K562 (cell line): ENCODE data around the gene PAX2. TPM values are rescaled to one million over a fixed set of nuclear protein-coding genes. Genes with fewer than 3 reads are reported as not detected.

Source experiments
- E2F8 ChIP-seq: fragments of 450-650 bp; IDR thresholded peaks from 2 replicates; pipeline ENCODE4 v1.7.1; 2018; ENCODE audit warnings: mild to moderate bottlenecking, low read depth; ENCODE audit not compliant: partially characterized antibody
- IRF9 ChIP-seq: fragments of 450-650 bp; IDR thresholded peaks from 2 replicates; pipeline ENCODE4 v1.6.1; 2016; ENCODE audit warnings: missing biosample characterization, missing genetic modification characterization
- polyA plus RNA-seq, 8 experiments: library from polyadenylated mRNA; depleted of rRNA in 4 of 8; stranded (reverse) in 5 of 8; unstranded in 3 of 8; fragments of >200 nt; fragmentation: Nextera tagmentation in 2 of 8; fragmentation: Illumina TruSeq in 1 of 8; extraction: Ambion mirVana in 2 of 8; extraction: Trizol in 1 of 8; gene quantifications; 2 replicates each; pipeline versions ENCODE4 v1.2.1 to v1.2.3, GENCODE V29; 2011 to 2014; ENCODE audit warnings: inconsistent platforms in 1 of 8, missing spikeins in 1 of 8
- total RNA-seq, 7 experiments: library from RNA; depleted of rRNA in 6 of 7; stranded (reverse); fragments of >200 nt in 6 of 7; fragmentation: Illumina TruSeq in 2 of 7; extraction: Trizol in 2 of 7; gene quantifications; 2 replicates each; pipeline versions ENCODE4 v1.2.1 to v1.2.3, GENCODE V29; 2011 to 2021; ENCODE audit warnings: low replicate concordance in 1 of 7

PAX2 gene
- total and polyA plus RNA-seq, 9 of the 15 experiments (the other 6 are each of a cell fraction or from before 2014, with no cell fraction given): not detected

- no peak for TF ChIP-seq E2F8
- TF ChIP-seq IRF9: no peak
Measured at GRCh38 chr10:100728928-100729861, 16.2 kb upstream of the PAX2 start (continued).
